Endothelial cell of umbilical vein (primary cell): ENCODE measurements around the gene DHX34. TPM values are rescaled to one million over a fixed set of nuclear protein-coding genes. Genes with fewer than 3 reads are reported as not detected.

Source experiments
- BruUV-seq: library from RNA; stranded (reverse); fragments of 400-500 nt; replicated peaks from 2 replicates; lab custom pipeline; 2021; lab: Mats Ljungman, UMichigan
- CTCF ChIA-PET: fragments of 300-600, 350-600 bp; sonication (Branson Sonifier 250); formaldehyde crosslinking; loops from one replicate; lab custom pipeline; 2021; ENCODE audit warnings: antibody characterized with exemption, inconsistent platforms; lab: Charles Lee
- POLR2A ChIA-PET: fragments of 300-600, 350-600 bp; sonication (Branson Sonifier 250); formaldehyde crosslinking; loops from one replicate; lab custom pipeline; 2021; ENCODE audit warnings: antibody characterized with exemption, inconsistent platforms; lab: Charles Lee
- DNase-seq: peaks from one replicate; pipeline ENCODE4 v3.0.0-alpha.2; 2011; ENCODE audit warnings: low read depth, low spot score
- FAIRE-seq: peaks from 2 replicates; lab custom pipeline; 2011; peaks lifted over from hg19 to GRCh38; lab: Jason Lieb, UNC
- H2AFZ ChIP-seq: 2 replicates; pipeline ENCODE4 v1.6.0; 2012; ENCODE audit warnings: low read depth, low read length, control low read depth, inconsistent platforms
- H3K27ac ChIP-seq: 2 replicates; pipeline ENCODE4 v1.5.1; 2011; ENCODE audit warnings: low read depth, mild to moderate bottlenecking, control low read depth, low read length, moderate library complexity; ENCODE audit not compliant: insufficient read depth
- H3K27me3 ChIP-seq, 2 experiments: 2 replicates each; pipeline versions ENCODE4 v1.6.0 to v1.6.1; 2011; ENCODE audit warnings: low read length in 2 of 2, mixed read lengths in 1 of 2; ENCODE audit not compliant: control insufficient read depth in 2 of 2, insufficient read depth in 2 of 2
- H3K36me3 ChIP-seq, 2 experiments: 2 replicates in 1 of 2; 3 replicates in 1 of 2; pipeline ENCODE4 v1.5.1; 2011; ENCODE audit warnings: low read length in 2 of 2, mild to moderate bottlenecking in 1 of 2, moderate library complexity in 1 of 2; ENCODE audit not compliant: control insufficient read depth in 2 of 2, insufficient read depth in 2 of 2; ENCODE audit errors: extremely low read depth in 1 of 2
- H3K4me1 ChIP-seq: 3 replicates; pipeline ENCODE4 v1.5.1; 2011; ENCODE audit warnings: mild to moderate bottlenecking, low read length; ENCODE audit not compliant: control insufficient read depth, insufficient read depth; ENCODE audit errors: extremely low read depth
- H3K4me2 ChIP-seq: 2 replicates; pipeline ENCODE4 v1.6.1; 2011; ENCODE audit warnings: low read length, control low read depth, mixed read lengths; ENCODE audit not compliant: insufficient read depth
- H3K4me3 ChIP-seq, 3 experiments: fragments of 200-600 bp in 1 of 3; sonication (generic), shearing (Covaris generic) in 1 of 3; replicated peaks in 1 of 3; 2 replicates each; pipeline ENCODE4 v1.5.1; 2011 to 2016; ENCODE audit warnings: control low read depth in 3 of 3, low read length in 3 of 3, mild to moderate bottlenecking in 2 of 3, inconsistent platforms in 1 of 3, low read depth in 1 of 3, moderate library complexity in 1 of 3; ENCODE audit not compliant: insufficient read depth in 1 of 3
- H3K79me2 ChIP-seq: 2 replicates; pipeline ENCODE4 v1.6.0; 2012; ENCODE audit warnings: low read length, inconsistent platforms; ENCODE audit not compliant: control insufficient read depth, insufficient read depth
- H3K9ac ChIP-seq: replicated peaks from 2 replicates; pipeline ENCODE3; 2011; ENCODE audit warnings: low read length, control low read depth; ENCODE audit not compliant: insufficient read depth; ENCODE audit errors: extremely low read depth
- H3K9me1 ChIP-seq: replicated peaks from 3 replicates; pipeline ENCODE4 v1.6.0; 2011; ENCODE audit warnings: mild to moderate bottlenecking, low read length; ENCODE audit not compliant: control insufficient read depth, insufficient read depth; ENCODE audit errors: extremely low read depth
- H3K9me3 ChIP-seq: replicated peaks from 2 replicates; pipeline ENCODE4 v1.5.1; 2012; ENCODE audit warnings: low read length, inconsistent platforms; ENCODE audit not compliant: control insufficient read depth, insufficient read depth
- H4K20me1 ChIP-seq: replicated peaks from 2 replicates; pipeline ENCODE3; 2011; ENCODE audit warnings: mild to moderate bottlenecking, low read length; ENCODE audit not compliant: control insufficient read depth, insufficient read depth; ENCODE audit errors: extremely low read depth
- CTCF ChIP-seq, 2 donors: IDR thresholded peaks; 1 replicate in 1 of 2; 2 replicates in 1 of 2; pipeline ENCODE4 v1.5.1; 2011; ENCODE audit warnings: low read length in 2 of 2, mild to moderate bottlenecking in 2 of 2, moderate library complexity in 2 of 2, control low read depth in 1 of 2, inconsistent platforms in 1 of 2, low read depth in 1 of 2; ENCODE audit not compliant: insufficient read depth in 1 of 2; ENCODE audit errors: extremely low read depth in 1 of 2
- EZH2 ChIP-seq: IDR thresholded peaks from 2 replicates; pipeline ENCODE4 v1.6.1; 2012; ENCODE audit warnings: borderline replicate concordance, low read depth, mild to moderate bottlenecking, moderate library complexity, low read length, inconsistent platforms; ENCODE audit not compliant: severe bottlenecking
- FOS ChIP-seq: IDR thresholded peaks from 2 replicates; pipeline ENCODE4 v1.6.1; 2011; ENCODE audit warnings: mild to moderate bottlenecking, low read length, moderate library complexity, borderline replicate concordance; ENCODE audit not compliant: insufficient read depth
- GATA2 ChIP-seq: IDR thresholded peaks from 2 replicates; pipeline ENCODE4 v1.7.0; 2011; ENCODE audit warnings: low read depth, mild to moderate bottlenecking, moderate library complexity, mixed read lengths, low read length; ENCODE audit not compliant: insufficient read length, insufficient read depth
- JUN ChIP-seq: IDR thresholded peaks from 2 replicates; pipeline ENCODE4 v1.6.1; 2011; ENCODE audit warnings: borderline replicate concordance, low read depth; ENCODE audit not compliant: insufficient read length, insufficient read depth
- MAX ChIP-seq: IDR thresholded peaks from 2 replicates; pipeline ENCODE4 v1.6.1; 2011; ENCODE audit not compliant: insufficient read depth, insufficient read length
- MYC ChIP-seq: IDR thresholded peaks from one replicate; pipeline ENCODE4 v1.6.1; 2011; ENCODE audit warnings: mild to moderate bottlenecking, low read depth, low read length
- POLR2A ChIP-seq: IDR thresholded peaks from 2 replicates; pipeline ENCODE4 v1.6.1; 2012; ENCODE audit warnings: low read depth, mild to moderate bottlenecking, control low read depth, low read length
- POLR2AphosphoS5 ChIP-seq: IDR thresholded peaks from 2 replicates; pipeline ENCODE4 v1.6.1; 2012; ENCODE audit warnings: low read depth, mild to moderate bottlenecking, control low read depth, low read length, moderate library complexity; ENCODE audit not compliant: insufficient read depth
- dilution Hi-C: fragments of 300-500 bp; cut with MboI; formaldehyde crosslinking; loops from one replicate; pipeline ENCODE4 v1.15.0; 2019; ENCODE audit warnings: low sequenced_read_pairs; ENCODE audit not compliant: extremely low pct_ligation_motif_present
- intact Hi-C: fragments of 100-400 bp; cut with micrococcal nuclease; formaldehyde crosslinking; loops from one replicate; pipeline ENCODE4 v1.10.0; 2022
- polyA plus RNA-seq, 4 experiments: library from polyadenylated mRNA; depleted of rRNA in 3 of 4; stranded (reverse) in 3 of 4; unstranded in 1 of 4; fragments of >200 nt; gene quantifications; 2 replicates each; pipeline versions ENCODE4 v1.2.1 to v1.2.3, GENCODE V29; 2011 to 2012; ENCODE audit warnings: missing spikeins in 1 of 4
- total RNA-seq: library from RNA; stranded (reverse); gene quantifications from 2 replicates; pipeline ENCODE4 v1.2.3, GENCODE V29; 2021

The DHX34 gene
- total and polyA plus RNA-seq, 2 donors (not counting 3 experiments of a cell fraction or from before 2014, with no cell fraction given), result 12.8 to 20.7 TPM

GRCh38 chr19:47309038-47309437 lies 40.1 kb upstream of the DHX34 start:
- no peak overlapping the region for H3K4me2 ChIP-seq
- intact Hi-C loops, result no loop called here
- no peaks in the 10 kb centered on the region for H3K9me3 ChIP-seq
- DNase-seq (no peak), FAIRE-seq (no peak)
- no peaks in the 10 kb centered on the region for H3K79me2 ChIP-seq
- no peaks in the 10 kb centered on the region for H4K20me1 ChIP-seq
- ChIA-PET POLR2A (no interaction called here), CTCF (interaction anchor here (0.6 to 2.1 kb wide), 7 partner anchors 24 to 708 kb away, joined by 3 to 7 read pairs (median 4); partner anchors contain the start of gene DHX34)
- dilution Hi-C loops, result no loop called here
- no peaks in the 10 kb centered on the region for H3K9me1 ChIP-seq
- H3K27me3 ChIP-seq, result peaks cover 0 to 2% of the 10 kb centered on the region in 2 experiments
- H2AFZ ChIP-seq, result no peak overlapping the region
- H3K27ac ChIP-seq, result no peak overlapping the region
- H3K9ac ChIP-seq, result no peak overlapping the region
- no peaks in the 10 kb centered on the region for H3K36me3 ChIP-seq
- H3K4me1 ChIP-seq, result no peaks in the 10 kb centered on the region
- TF ChIP-seq EZH2, result no peak
- no peak for TF ChIP-seq POLR2AphosphoS5
- no TSS peak for BruUV-seq
- no peak overlapping the region for H3K4me3 ChIP-seq

- no peak within 1 kb of the TSS for H3K9ac ChIP-seq
- POLR2A ChIA-PET, result no interaction called here
- H3K27me3 ChIP-seq, result peaks cover 0 to 2% of the 10 kb centered on the region in 2 experiments
- H3K27ac ChIP-seq, result no peak within 1 kb of the TSS
- FAIRE-seq (no peak), DNase-seq (no peak)
- no peak within 1 kb of the TSS for H2AFZ ChIP-seq
- TF ChIP-seq MAX (no peak), CTCF (IDR thresholded peaks at IDR 0.05; ENCODE audit: extremely low read depth in 1 of 2, insufficient read depth in 1 of 2, low read depth in 1 of 2, low read length in 2 of 2) (no peak), FOS (no peak), POLR2A (no peak), GATA2 (no peak), MYC (no peak), POLR2AphosphoS5 (no peak), JUN (no peak), EZH2 (no peak)
- H4K20me1 ChIP-seq, result no peaks in the 10 kb centered on the region
- no TSS peak for BruUV-seq
- CTCF ChIA-PET, result interaction anchor here (0.7 to 2.1 kb wide), 5 partner anchors 25 to 119 kb away, joined by 3 to 7 read pairs (median 7); partner anchors contain the start of gene DHX34
- no peaks in the 10 kb centered on the region for H3K4me1 ChIP-seq
- no peak within 1 kb of the TSS for H3K4me2 ChIP-seq
- dilution Hi-C loops, result no loop called here
- no peaks in the 10 kb centered on the region for H3K36me3 ChIP-seq
- intact Hi-C loops, result no loop called here
- no peaks in the 10 kb centered on the region for H3K9me3 ChIP-seq
- H3K4me3 ChIP-seq, result no peak within 1 kb of the TSS
- no peaks in the 10 kb centered on the region for H3K79me2 ChIP-seq
- H3K9me1 ChIP-seq, result no peaks in the 10 kb centered on the region
Observed at GRCh38 chr19:47309608-47310007, 39.5 kb upstream of the DHX34 start, which contains the start of gene C5AR1. TSS of gene C5AR1 (plus strand) at chr19:47309861. CDS start at chr19:47309896, 35 bp downstream.
